ENCODE data around the gene FOXO6.

The FOXO6 gene

GRCh38 chr1:41353744-41354143 is 7.5 kb upstream of the FOXO6 start:
- no peak for DNase-seq

- no peak for DNase-seq
These were observed 6.3 kb upstream of the FOXO6 start for GRCh38 chr1:41354956-41355355.

- DNase-seq = no peak
These were observed 5.9 kb upstream of the FOXO6 start for GRCh38 chr1:41355356-41355755.

GRCh38 chr1:41355761-41356160 is 5.5 kb upstream of the FOXO6 start:
- DNase-seq = no peak

- DNase-seq = no peak
These were observed 4.5 kb upstream of the FOXO6 start for GRCh38 chr1:41356752-41357151.

- no peak for DNase-seq
These were observed 3.7 kb upstream of the FOXO6 start for GRCh38 chr1:41357451-41358101.

- DNase-seq = no peak
These were observed 2.9 kb upstream of the FOXO6 start for GRCh38 chr1:41358131-41359021.

- DNase-seq = peak; percentile 72
These were observed 1.8 kb upstream of the FOXO6 start for GRCh38 chr1:41359211-41360073.

- peak; percentile 22 for DNase-seq
These were observed 1.0 kb upstream of the FOXO6 start for GRCh38 chr1:41360074-41360785.

- no peak for DNase-seq
These were observed 492 bp downstream of the FOXO6 start for GRCh38 chr1:41361495-41362356.

GRCh38 chr1:41362357-41362721 is 1.1 kb downstream of the FOXO6 start:
- DNase-seq = no peak

GRCh38 chr1:41362749-41363590 is 1.7 kb downstream of the FOXO6 start:
- no peak for DNase-seq

GRCh38 chr1:41363591-41364320 is 2.5 kb downstream of the FOXO6 start:
- no peak for DNase-seq

- no peak for DNase-seq
These were observed 3.4 kb downstream of the FOXO6 start for GRCh38 chr1:41364442-41365319.

GRCh38 chr1:41365320-41365633 is 4.0 kb downstream of the FOXO6 start:
- DNase-seq = no peak

GRCh38 chr1:41365772-41366454 is 4.7 kb downstream of the FOXO6 start:
- peak; percentile 37 for DNase-seq

- peak; percentile 53 for DNase-seq
These were observed 5.4 kb downstream of the FOXO6 start for GRCh38 chr1:41366455-41367287.

GRCh38 chr1:41367288-41367642 is 6.0 kb downstream of the FOXO6 start:
- no peak for DNase-seq

Data from NCI-H226 (cell line).